GM12878 (cell line): Measurements from ENCODE around the gene BFSP1. TPM values are rescaled to one million over a fixed set of nuclear protein-coding genes. Genes with fewer than 3 reads are reported as not detected.

Experiments used
- ATAC-seq: fragments of 200-7000 bp; cut with Tn5 transposase; 3 replicates; pipeline ENCODE4 v1.9.1; 2020; ENCODE audit warnings: mild to moderate bottlenecking, moderate library complexity
- BruUV-seq: library from RNA; stranded (reverse); fragments of 400-500 nt; replicated peaks from 2 replicates; lab custom pipeline; 2021; lab: Mats Ljungman, UMichigan
- CTCF ChIA-PET: fragments of 300-600 bp; sonication (Branson Sonifier 250); formaldehyde crosslinking; extraction: SDS; loops from one replicate; lab custom pipeline; 2021; ENCODE audit warnings: inconsistent platforms; lab: Yijun Ruan, JAX
- POLR2A ChIA-PET: fragments of 350-600 bp; formaldehyde crosslinking; extraction: SDS; loops from one replicate; lab custom pipeline; 2021; ENCODE audit warnings: inconsistent platforms; lab: Charles Lee
- RAD21 ChIA-PET: fragments of 300-600 bp; sonication (Branson Sonifier 250); formaldehyde crosslinking; loops from one replicate; lab custom pipeline; 2023; ENCODE audit warnings: antibody characterized with exemption; ENCODE audit not compliant: unreplicated experiment; lab: Charles Lee
- SMC1A ChIA-PET: fragments of 300-600 bp; sonication (Branson Sonifier 250); formaldehyde crosslinking; loops from one replicate; lab custom pipeline; 2023; ENCODE audit not compliant: unreplicated experiment, uncharacterized antibody; lab: Charles Lee
- DNase-seq: peaks from one replicate; pipeline ENCODE4 v3.0.0-alpha.2; 2011; ENCODE audit warnings: low read depth, low spot score
- FAIRE-seq: peaks from 3 replicates; lab custom pipeline; 2011; peaks lifted over from hg19 to GRCh38; lab: Jason Lieb, UNC
- H2AFZ ChIP-seq: 2 replicates; pipeline ENCODE4 v1.6.0; 2011; ENCODE audit warnings: low read depth, low read length, control low read depth; ENCODE audit not compliant: control insufficient read depth
- H3K27ac ChIP-seq: 2 replicates; pipeline ENCODE4 v1.5.1; 2011; ENCODE audit warnings: control low read depth; ENCODE audit not compliant: control insufficient read depth, insufficient read depth
- H3K27me3 ChIP-seq, 2 experiments: replicated peaks in 1 of 2; 2 replicates each; pipeline versions ENCODE4 v1.6.0 to v1.6.1; 2011; ENCODE audit warnings: low read length in 1 of 2; ENCODE audit not compliant: control insufficient read depth in 2 of 2, insufficient read depth in 2 of 2
- H3K36me3 ChIP-seq, 2 experiments: 2 replicates each; pipeline ENCODE4 v1.5.1; 2011; ENCODE audit warnings: low read length in 1 of 2; ENCODE audit not compliant: control insufficient read depth in 2 of 2, insufficient read depth in 2 of 2
- H3K4me1 ChIP-seq: 2 replicates; pipeline ENCODE4 v1.6.1; 2011; ENCODE audit warnings: mild to moderate bottlenecking, low read length, moderate library complexity, mixed read lengths; ENCODE audit not compliant: control insufficient read depth, insufficient read depth
- H3K4me2 ChIP-seq: 2 replicates; pipeline ENCODE4 v1.6.0; 2011; ENCODE audit warnings: control low read depth; ENCODE audit not compliant: control insufficient read depth, insufficient read depth
- H3K4me3 ChIP-seq: fragments of 200-600 bp; sonication (generic); 2 replicates; pipeline ENCODE4 v1.5.1; 2016
- H3K79me2 ChIP-seq: 2 replicates; pipeline ENCODE4 v1.6.0; 2011; ENCODE audit warnings: low read length; ENCODE audit not compliant: control insufficient read depth, insufficient read depth
- H3K9ac ChIP-seq: 2 replicates; pipeline ENCODE4 v1.8.0; 2011; ENCODE audit warnings: low read length, control low read depth, mixed read lengths; ENCODE audit not compliant: control insufficient read depth, insufficient read depth
- H3K9me3 ChIP-seq: replicated peaks from 3 replicates; pipeline ENCODE4 v1.5.1; 2011; ENCODE audit warnings: mild to moderate bottlenecking, low read length; ENCODE audit not compliant: control insufficient read depth, insufficient read depth
- H4K20me1 ChIP-seq: 2 replicates; pipeline ENCODE4 v1.6.0; 2011; ENCODE audit not compliant: control insufficient read depth, insufficient read depth
- CBX5 ChIP-seq: sonication (generic); IDR thresholded peaks from 2 replicates; pipeline ENCODE4 v1.6.1; 2016; ENCODE audit warnings: low read depth, moderate library complexity, mild to moderate bottlenecking, inconsistent platforms
- CHD2 ChIP-seq: IDR thresholded peaks from 2 replicates; pipeline ENCODE4 v1.6.1; 2011; ENCODE audit warnings: low read depth, low read length, improper control_type of control experiment, borderline replicate concordance
- CREB1 ChIP-seq: IDR thresholded peaks from 2 replicates; pipeline ENCODE4 v1.6.1; 2012; ENCODE audit warnings: low read depth, mild to moderate bottlenecking, inconsistent platforms
- E4F1 ChIP-seq: fragments of 450-650 bp; IDR thresholded peaks from 2 replicates; pipeline ENCODE4 v1.6.1; 2018; ENCODE audit warnings: borderline replicate concordance, mild to moderate bottlenecking; ENCODE audit not compliant: partially characterized antibody
- EP300 ChIP-seq, 2 experiments: fragments of 150-350 bp in 1 of 2; IDR thresholded peaks; 2 replicates each; pipeline ENCODE4 v1.6.1; 2011 to 2012; ENCODE audit warnings: low read depth in 2 of 2, low read length in 2 of 2, borderline replicate concordance in 1 of 2, improper control_type of control experiment in 1 of 2, inconsistent platforms in 1 of 2; ENCODE audit not compliant: control insufficient read depth in 1 of 2
- HDAC6 ChIP-seq: fragments of 200-600 bp; sonication (generic); IDR thresholded peaks from one replicate; pipeline ENCODE4 v1.8.0; 2017; ENCODE audit warnings: antibody characterized with exemption; ENCODE audit not compliant: unreplicated experiment
- IKZF2 ChIP-seq, 2 experiments: fragments of 450-650 bp; IDR thresholded peaks; 2 replicates each; pipeline ENCODE4 v1.6.1; 2017; ENCODE audit warnings: mild to moderate bottlenecking in 2 of 2, moderate library complexity in 2 of 2
- PML ChIP-seq: IDR thresholded peaks from 2 replicates; pipeline ENCODE4 v1.6.1; 2012; ENCODE audit warnings: low read length, inconsistent platforms
- RUNX3 ChIP-seq: IDR thresholded peaks from 2 replicates; pipeline ENCODE4 v1.6.1; 2012; ENCODE audit warnings: low read length, inconsistent platforms
- SMC3 ChIP-seq: IDR thresholded peaks from 2 replicates; pipeline ENCODE4 v1.6.1; 2011; ENCODE audit warnings: low read length, improper control_type of control experiment, borderline replicate concordance
- TAF1 ChIP-seq: IDR thresholded peaks from 2 replicates; pipeline ENCODE4 v1.6.1; 2011; ENCODE audit warnings: mild to moderate bottlenecking, low read depth, low read length, borderline replicate concordance
- TARDBP ChIP-seq: IDR thresholded peaks from 2 replicates; pipeline ENCODE4 v1.6.1; 2016; ENCODE audit warnings: borderline replicate concordance
- YY1 ChIP-seq: IDR thresholded peaks from 2 replicates; pipeline ENCODE4 v1.6.1; 2011; ENCODE audit warnings: low read depth, mild to moderate bottlenecking, low read length
- ZBTB11 ChIP-seq: fragments of 450-650 bp; formaldehyde crosslinking; IDR thresholded peaks from 2 replicates; pipeline ENCODE4 v1.5.0; 2022; ENCODE audit warnings: mild to moderate bottlenecking, missing genetic modification characterization
- ZNF592 ChIP-seq: fragments of 450-650 bp; IDR thresholded peaks from 2 replicates; pipeline ENCODE4 v1.6.1; 2017; ENCODE audit warnings: mild to moderate bottlenecking, moderate library complexity
- ZZZ3 ChIP-seq: IDR thresholded peaks from 2 replicates; pipeline ENCODE4 v1.6.1; 2011; ENCODE audit warnings: low read depth; ENCODE audit not compliant: control insufficient read depth, insufficient read length
- WGBS: methylation state at CpG from one replicate; pipeline ENCODE4 v1.1.6; 2016; ENCODE audit warnings: low lambda C conversion rate; ENCODE audit not compliant: insufficient replicate concordance, insufficient coverage; ENCODE audit errors: missing lambda C conversion rate; 5-methylcytosine and 5-hydroxymethylcytosine counted together
- in situ Hi-C: fragments of 300-500 bp; cut with MboI; formaldehyde crosslinking; loops from 9 replicates; pipeline ENCODE4 v1.14.3; 2018; ENCODE audit warnings: mixed read lengths
- intact Hi-C: fragments of 100-400 bp; cut with micrococcal nuclease; formaldehyde crosslinking; loops from one replicate; pipeline ENCODE4 v1.14.2; 2022; ENCODE audit not compliant: unreplicated experiment
- polyA plus RNA-seq, 11 experiments: library from polyadenylated mRNA; depleted of rRNA in 4 of 11; unstranded in 6 of 11; stranded (reverse) in 5 of 11; fragments of >200 nt; fragmentation: Nextera tagmentation in 4 of 11; fragmentation: Illumina TruSeq in 1 of 11; extraction: Ambion mirVana in 4 of 11; extraction: Trizol in 1 of 11; gene quantifications; 1 replicate in 1 of 11; 2 replicates in 10 of 11; pipeline versions ENCODE4 v1.2.1 to v1.2.3, GENCODE V29; 2011 to 2016; ENCODE audit warnings: inconsistent platforms in 2 of 11, missing spikeins in 2 of 11, low read depth in 1 of 11
- total RNA-seq, 4 experiments: library from RNA; depleted of rRNA in 3 of 4; stranded (reverse); fragments of >200 nt in 3 of 4; fragmentation: Illumina TruSeq in 1 of 4; extraction: Trizol in 1 of 4; gene quantifications; 2 replicates each; pipeline versions ENCODE4 v1.2.1 to v1.2.3, GENCODE V29; 2013 to 2021

The BFSP1 gene
- total and polyA plus RNA-seq, 10 of the 15 experiments (the other 5 are each of a cell fraction or from before 2014, with no cell fraction given): 0.06 to 0.22 (median 0.11) TPM; not detected in 3

- no peak overlapping the region for H3K9ac ChIP-seq
- H2AFZ ChIP-seq: no peak overlapping the region
- BruUV-seq: no TSS peak
- no peak for FAIRE-seq
- in situ Hi-C loops: no loop called here
- H3K36me3 ChIP-seq: no peaks in the 10 kb centered on the region
- H3K4me3 ChIP-seq: no peak overlapping the region
- no peak overlapping the region for H3K4me2 ChIP-seq
- ChIA-PET SMC1A (no interaction called here), CTCF (interaction anchor here (0.9 kb wide), 1 partner anchor 14 kb away, joined by 3 read pairs; no protein-coding TSS in a partner anchor), RAD21 (no interaction called here), POLR2A (no interaction called here)
- WGBS: 63% methylated on average over 12 of the region's 13 CpGs
- H4K20me1 ChIP-seq: no peaks in the 10 kb centered on the region
- H3K79me2 ChIP-seq: no peaks in the 10 kb centered on the region
- DNase-seq: no peak
- no peaks in the 10 kb centered on the region for H3K9me3 ChIP-seq
- intact Hi-C loops: no loop called here
- no peaks in the 10 kb centered on the region for H3K4me1 ChIP-seq
- peaks cover 0 to 6% of the 10 kb centered on the region in 2 experiments; a peak in 2 of 4 replicates for H3K27me3 ChIP-seq
- ATAC-seq: no peak
- H3K27ac ChIP-seq: no peak overlapping the region
- TF ChIP-seq RUNX3: no peak
- no peak for TF ChIP-seq ZNF592
- TF ChIP-seq ZZZ3: no peak
- no peak for TF ChIP-seq CREB1
- no peak for TF ChIP-seq CBX5
- TF ChIP-seq E4F1: no peak
- TF ChIP-seq YY1: no peak
- TF ChIP-seq TARDBP: no peak
- no peak for TF ChIP-seq IKZF2 (IDR thresholded peaks at IDR 0.05)
- no peak for TF ChIP-seq CHD2
- TF ChIP-seq PML: no peak
- no peak for TF ChIP-seq EP300 (IDR thresholded peaks at IDR 0.05; ENCODE audit: borderline replicate concordance in 1 of 2, control insufficient read depth in 1 of 2, low read depth in 2 of 2, low read length in 2 of 2)
- TF ChIP-seq TAF1: no peak
- no peak for TF ChIP-seq ZBTB11 (CRISPR knock-in tag)
- no peak for TF ChIP-seq SMC3
- no peak for TF ChIP-seq HDAC6
Measured at GRCh38 chr20:17445543-17445942, 85.6 kb downstream of the BFSP1 start.
